WI38 (cell line): ENCODE measurements around the gene CLEC2B.

Experiments
- H3K4me3 ChIP-seq: 2 replicates; pipeline ENCODE4 v1.5.1; 2011; ENCODE audit warnings: low read depth, mild to moderate bottlenecking, control low read depth, low read length
- CTCF ChIP-seq: IDR thresholded peaks from 2 replicates; pipeline ENCODE4 v1.5.1; 2012; ENCODE audit warnings: low read depth, mild to moderate bottlenecking, control low read depth, low read length

The CLEC2B gene

DNA sequence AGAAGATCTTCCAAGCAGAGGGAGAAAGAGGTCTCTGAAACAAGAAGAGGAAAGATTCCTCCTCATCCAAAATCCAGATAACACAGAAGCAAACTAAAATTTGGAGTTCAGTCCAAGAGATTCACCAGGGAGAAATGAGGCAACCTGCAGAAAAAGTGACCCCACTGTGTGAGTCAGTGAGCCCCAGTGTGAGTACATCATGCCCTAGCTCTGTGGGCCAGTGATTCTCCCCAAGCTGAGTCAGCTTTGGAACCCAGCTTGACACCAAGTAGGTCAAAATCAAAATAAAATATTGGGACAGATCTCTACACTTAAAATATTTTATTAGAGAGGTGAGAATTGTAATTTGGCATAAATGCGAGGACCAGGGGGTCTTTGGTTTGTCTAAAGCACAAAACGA, 17.2 kb downstream of the CLEC2B start:
- TF ChIP-seq CTCF: no peak
- H3K4me3 ChIP-seq: no peak overlapping the region

DNA sequence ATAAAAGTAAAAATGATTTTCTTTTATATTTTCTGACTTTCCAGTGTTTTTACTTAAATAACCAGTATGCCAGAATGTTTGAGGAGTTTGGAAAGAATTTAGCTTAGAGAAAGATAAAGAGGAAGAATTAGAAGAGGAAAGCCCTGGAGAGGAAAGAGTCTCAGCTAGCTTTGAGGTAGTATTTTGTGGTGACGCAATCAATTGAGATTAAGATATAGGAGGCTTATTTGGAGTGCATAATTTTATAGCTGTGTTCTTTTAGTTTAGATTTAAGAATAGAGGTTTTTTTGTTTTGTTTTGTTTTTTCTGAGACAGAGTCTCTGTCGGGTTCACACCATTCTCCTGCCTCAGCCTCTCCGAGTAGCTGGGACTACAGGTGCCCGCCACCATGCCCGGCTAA, 18.1 kb downstream of the CLEC2B start:
- H3K4me3 ChIP-seq: no peak overlapping the region
- no peak for TF ChIP-seq CTCF

DNA sequence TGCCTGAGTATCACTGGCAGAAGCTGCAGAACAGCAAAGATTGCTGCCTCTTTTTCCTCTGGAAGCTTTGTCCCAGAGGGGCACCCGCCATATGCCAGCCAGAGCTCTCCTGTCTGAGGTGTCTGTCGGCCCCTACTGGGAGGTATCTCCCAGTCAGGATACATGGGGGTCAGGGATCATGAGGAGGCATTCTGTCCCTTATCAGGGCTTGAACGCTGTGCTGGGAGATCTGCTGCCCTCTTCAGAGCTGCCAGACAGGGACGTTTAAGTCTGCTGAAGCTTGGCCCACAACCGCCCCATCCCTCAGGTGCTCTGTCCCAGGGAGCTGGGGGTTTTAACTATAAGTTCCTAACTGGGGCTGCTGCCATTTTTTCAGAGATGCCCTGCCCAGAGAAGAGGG, 20.3 kb downstream of the CLEC2B start:
- no peak overlapping the region for H3K4me3 ChIP-seq
- TF ChIP-seq CTCF: no peak

DNA sequence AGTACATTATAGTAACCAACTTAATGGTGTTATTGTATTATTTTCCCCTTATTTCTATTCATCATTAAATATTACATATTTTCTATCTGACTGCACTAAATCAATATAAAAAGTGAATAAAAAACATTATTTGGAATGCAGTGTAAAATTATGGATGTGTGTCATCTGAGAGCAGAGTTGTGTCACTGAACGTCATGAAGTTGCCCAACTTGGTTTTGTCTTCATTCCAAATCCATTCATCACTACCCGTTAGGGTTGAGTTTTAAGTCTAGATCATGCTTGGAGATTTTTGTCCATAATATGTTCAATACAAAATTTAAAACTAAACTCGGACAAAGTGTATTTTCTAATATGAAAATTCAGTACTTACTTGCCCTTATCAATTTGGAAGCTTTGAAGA, 25.7 kb downstream of the CLEC2B start:
- no peak for TF ChIP-seq CTCF
- no peak overlapping the region for H3K4me3 ChIP-seq

DNA sequence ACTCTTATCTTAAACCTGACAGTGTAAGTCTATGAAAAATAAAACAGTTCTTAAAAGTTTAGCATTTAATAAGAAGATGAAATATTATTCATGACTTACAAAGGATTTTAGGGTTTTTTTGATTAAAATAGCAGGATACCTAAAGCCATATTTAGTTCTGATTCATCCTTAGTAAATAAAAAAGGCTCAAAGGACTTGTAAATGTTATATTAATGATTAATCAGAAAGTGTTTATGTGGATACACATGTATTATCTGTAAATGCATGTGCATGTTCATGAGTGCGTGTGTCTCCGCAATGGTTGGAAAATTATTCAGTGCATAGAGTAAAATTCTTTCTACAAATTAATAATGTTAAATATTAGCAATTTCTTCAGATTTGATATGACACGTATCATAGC, 37.4 kb downstream of the CLEC2B start:
- H3K4me3 ChIP-seq: no peak overlapping the region
- TF ChIP-seq CTCF: no peak

DNA sequence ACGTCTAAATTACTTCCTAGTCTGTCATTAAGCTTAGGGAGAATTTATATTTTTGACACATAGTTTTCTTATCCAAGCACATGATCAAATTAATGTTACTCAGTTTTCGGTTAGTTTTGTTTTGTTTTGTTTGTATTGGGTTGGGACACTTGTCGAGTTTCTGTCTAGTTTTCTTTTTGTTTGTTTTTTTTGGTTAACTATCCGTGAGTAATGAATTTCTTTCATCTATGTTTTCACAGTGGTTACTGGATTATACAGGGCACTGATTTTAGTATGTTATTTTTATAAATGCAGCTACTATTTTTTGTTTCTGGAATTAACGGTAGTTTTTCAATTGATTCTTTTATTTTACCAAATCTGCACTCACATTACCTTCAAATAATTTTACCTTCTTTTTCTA, 39.2 kb downstream of the CLEC2B start:
- TF ChIP-seq CTCF: no peak
- no peak overlapping the region for H3K4me3 ChIP-seq

DNA sequence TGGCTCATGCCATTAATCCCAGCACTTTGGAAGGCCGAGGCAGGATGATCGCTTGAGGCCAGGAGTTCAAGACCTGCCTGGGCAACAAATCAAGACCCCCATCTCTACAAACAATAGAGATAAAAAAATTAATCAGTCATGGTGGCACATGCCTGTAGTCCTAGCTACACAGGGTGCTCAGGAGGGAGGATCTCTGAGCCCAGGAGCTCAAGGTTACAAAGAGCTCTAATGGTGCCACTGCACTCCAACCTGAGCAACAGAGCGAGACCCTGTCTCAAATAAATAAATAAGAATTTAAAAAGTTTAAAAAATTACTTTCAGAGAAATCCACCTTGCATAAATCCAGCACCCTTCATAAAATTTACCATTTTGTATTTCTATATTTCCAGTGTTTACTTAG, 39.7 kb downstream of the CLEC2B start:
- TF ChIP-seq CTCF: no peak
- no peak overlapping the region for H3K4me3 ChIP-seq
